Mesenchymal stem cell (in vitro differentiated cells and primary cell): ENCODE measurements around the gene SYNPO.

Experiments used
- DNase-seq: peaks from one replicate; pipeline ENCODE4 v3.0.0-alpha.2; 2013
- H2AFZ ChIP-seq: one replicate; pipeline ENCODE4 v1.6.1; 2013; ENCODE audit warnings: low read depth, mild to moderate bottlenecking, control low read depth, inconsistent platforms, low read length, moderate library complexity
- H2AK5ac ChIP-seq: 2 replicates; pipeline ENCODE4 v1.6.1; 2013; ENCODE audit warnings: low read length, moderate library complexity, mild to moderate bottlenecking, inconsistent platforms; ENCODE audit not compliant: severe bottlenecking
- H2BK120ac ChIP-seq: one replicate; pipeline ENCODE4 v1.6.1; 2013; ENCODE audit warnings: low read depth, mild to moderate bottlenecking, inconsistent platforms, low read length, moderate library complexity
- H2BK12ac ChIP-seq, 2 experiments: one replicate each; pipeline ENCODE4 v1.6.1; 2013; ENCODE audit warnings: inconsistent platforms in 2 of 2, low read length in 2 of 2, mild to moderate bottlenecking in 2 of 2, moderate library complexity in 2 of 2, control low read depth in 1 of 2
- H2BK15ac ChIP-seq: one replicate; pipeline ENCODE4 v1.6.1; 2013; ENCODE audit warnings: mild to moderate bottlenecking, low read depth, inconsistent platforms; ENCODE audit not compliant: poor library complexity, severe bottlenecking
- H2BK5ac ChIP-seq: 2 replicates; pipeline ENCODE4 v1.6.1; 2013; ENCODE audit warnings: low read depth, mild to moderate bottlenecking, low read length, control low read depth, inconsistent platforms; ENCODE audit not compliant: poor library complexity, severe bottlenecking
- H3K14ac ChIP-seq, 2 experiments: one replicate each; pipeline ENCODE4 v1.6.1; 2013; ENCODE audit warnings: inconsistent platforms in 2 of 2, low read length in 2 of 2, control low read depth in 1 of 2, mild to moderate bottlenecking in 1 of 2, moderate library complexity in 1 of 2
- H3K18ac ChIP-seq, 2 experiments: one replicate each; pipeline ENCODE4 v1.6.1; 2013; ENCODE audit warnings: inconsistent platforms in 2 of 2, low read length in 2 of 2, control low read depth in 1 of 2, low read depth in 1 of 2, mild to moderate bottlenecking in 1 of 2
- H3K23ac ChIP-seq, 2 experiments: one replicate each; pipeline ENCODE4 v1.6.1; 2013; ENCODE audit warnings: inconsistent platforms in 2 of 2, low read length in 2 of 2, mild to moderate bottlenecking in 2 of 2, moderate library complexity in 2 of 2, control low read depth in 1 of 2
- H3K27ac ChIP-seq: 2 replicates; pipeline ENCODE4 v1.5.1; 2013; ENCODE audit warnings: mild to moderate bottlenecking, moderate library complexity, low read length, control low read depth, inconsistent platforms; ENCODE audit not compliant: poor library complexity, severe bottlenecking
- H3K27me3 ChIP-seq, 2 experiments: 2 replicates each; pipeline versions ENCODE4 v1.6.1 to v1.7.0; 2013; ENCODE audit warnings: low read length in 2 of 2, mild to moderate bottlenecking in 2 of 2, moderate library complexity in 2 of 2, control low read depth in 1 of 2, inconsistent platforms in 1 of 2; ENCODE audit not compliant: control insufficient read depth in 1 of 2, insufficient read depth in 1 of 2
- H3K36me3 ChIP-seq, 2 experiments: 2 replicates each; pipeline versions ENCODE4 v1.6.1 to v1.7.0; 2013; ENCODE audit warnings: low read length in 2 of 2, control low read depth in 1 of 2, inconsistent platforms in 1 of 2, low read depth in 1 of 2, mild to moderate bottlenecking in 1 of 2; ENCODE audit not compliant: insufficient read depth in 2 of 2, control insufficient read depth in 1 of 2
- H3K4ac ChIP-seq, 2 experiments: one replicate each; pipeline ENCODE4 v1.6.1; 2013; ENCODE audit warnings: inconsistent platforms in 2 of 2, low read length in 2 of 2, mild to moderate bottlenecking in 2 of 2, moderate library complexity in 2 of 2, control low read depth in 1 of 2, low read depth in 1 of 2
- H3K4me1 ChIP-seq: 2 replicates; pipeline ENCODE4 v1.6.1; 2013; ENCODE audit warnings: low read depth, low read length, control low read depth; ENCODE audit not compliant: control insufficient read depth, insufficient read depth
- H3K4me2 ChIP-seq: 2 replicates; pipeline ENCODE4 v1.6.1; 2013; ENCODE audit warnings: low read length, mild to moderate bottlenecking, inconsistent platforms; ENCODE audit not compliant: poor library complexity, severe bottlenecking
- H3K4me3 ChIP-seq, 2 experiments: 2 replicates each; pipeline versions ENCODE4 v1.5.1 to v1.7.0; 2013; ENCODE audit warnings: low read length in 2 of 2, mild to moderate bottlenecking in 2 of 2, control low read depth in 1 of 2, low read depth in 1 of 2; ENCODE audit not compliant: insufficient read depth in 1 of 2
- H3K79me1 ChIP-seq: replicated peaks from 2 replicates; pipeline ENCODE4 v1.6.1; 2013; ENCODE audit warnings: mild to moderate bottlenecking, control low read depth, low read length, inconsistent platforms; ENCODE audit not compliant: poor library complexity, severe bottlenecking
- H3K9ac ChIP-seq: 2 replicates; pipeline ENCODE4 v1.7.0; 2013; ENCODE audit warnings: mild to moderate bottlenecking, low read length, moderate library complexity
- H3K9me3 ChIP-seq: 2 replicates; pipeline ENCODE4 v1.7.0; 2013; ENCODE audit warnings: mild to moderate bottlenecking, low read length; ENCODE audit not compliant: control insufficient read depth
- H4K8ac ChIP-seq: one replicate; pipeline ENCODE4 v1.6.1; 2013; ENCODE audit warnings: inconsistent platforms, mild to moderate bottlenecking, low read length, moderate library complexity
- H4K91ac ChIP-seq: one replicate; pipeline ENCODE4 v1.6.1; 2013; ENCODE audit warnings: mild to moderate bottlenecking, low read length, inconsistent platforms
- WGBS: methylation state at CpG from one replicate; pipeline ENCODE4 v1.1.7; 2013; ENCODE audit warnings: mixed read lengths; 5-methylcytosine and 5-hydroxymethylcytosine counted together

SYNPO gene

GRCh38 chr5:150637245-150638052 is 3.0 kb upstream of the SYNPO start:
- WGBS = 7% methylated on average over 21 of the region's 21 CpGs
- Histone ChIP-seq H3K9ac (no peak overlapping the region), H3K4me1 (peaks cover 47% of the 10 kb centered on the region), H3K79me1 (no peaks in the 10 kb centered on the region), H3K27me3 (no peaks in the 10 kb centered on the region), H3K9me3 (no peaks in the 10 kb centered on the region), H4K8ac (peak overlapping the region; percentile 22), H4K91ac (no peak overlapping the region), H3K4me3 (no peak overlapping the region), H2BK12ac (peak overlapping the region in 1 of 2 experiments; percentile 57), H3K14ac (no peak overlapping the region), H3K23ac (no peak overlapping the region), H3K18ac (peak overlapping the region in 1 of 2 experiments; percentile 33), H3K4me2 (peak overlapping the region; percentile 67), H3K4ac (no peak overlapping the region), H2AK5ac (peak overlapping the region; percentile 62), H2AFZ (no peak overlapping the region), H3K27ac (peak overlapping the region; percentile 82), H3K36me3 (no peaks in the 10 kb centered on the region), H2BK15ac (peak overlapping the region; percentile 19), H2BK5ac (no peak overlapping the region), H2BK120ac (peak overlapping the region; percentile 51)
- peak; percentile 95 for DNase-seq

GRCh38 chr5:150638053-150638444 is 2.4 kb upstream of the SYNPO start:
- H3K4me1 ChIP-seq = peaks cover 48% of the 10 kb centered on the region
- no peak for DNase-seq
- no peaks in the 10 kb centered on the region for H3K79me1 ChIP-seq

GRCh38 chr5:150638488-150639376 is 1.7 kb upstream of the SYNPO start:
- Histone ChIP-seq H3K36me3 (no peaks in the 10 kb centered on the region), H2BK15ac (peak overlapping the region; percentile 99), H2AK5ac (peak overlapping the region; percentile 4), H3K14ac (no peak overlapping the region), H2BK12ac (peak overlapping the region; percentile 85 to 96), H3K27ac (peak overlapping the region; percentile 72), H2AFZ (no peak overlapping the region), H2BK5ac (peak overlapping the region; percentile 0), H4K91ac (peak overlapping the region; percentile 80), H3K4me2 (no peak overlapping the region), H4K8ac (peak overlapping the region; percentile 31), H3K4ac (peak overlapping the region in 1 of 2 experiments; percentile 4), H3K9me3 (no peaks in the 10 kb centered on the region), H3K18ac (peak overlapping the region; percentile 25 to 68), H3K9ac (no peak overlapping the region), H3K4me3 (no peak overlapping the region), H2BK120ac (peak overlapping the region; percentile 69), H3K4me1 (peaks cover 50% of the 10 kb centered on the region), H3K79me1 (no peaks in the 10 kb centered on the region), H3K27me3 (no peaks in the 10 kb centered on the region), H3K23ac (no peak overlapping the region)
- DNase-seq = no peak
- WGBS = 85% methylated on average over 5 of the region's 6 CpGs

More at GRCh38 chr5:150638053-150638444, 2.4 kb upstream of the SYNPO start:
- Histone ChIP-seq H4K8ac (no peak overlapping the region), H3K27ac (peak overlapping the region; percentile 82), H3K36me3 (no peaks in the 10 kb centered on the region), H2BK5ac (no peak overlapping the region), H2AK5ac (peak overlapping the region; percentile 56), H2BK12ac (no peak overlapping the region), H2AFZ (no peak overlapping the region), H3K4me2 (peak overlapping the region; percentile 46), H3K27me3 (no peaks in the 10 kb centered on the region), H3K4ac (no peak overlapping the region), H3K4me3 (no peak overlapping the region), H3K14ac (no peak overlapping the region), H3K9ac (no peak overlapping the region), H3K23ac (no peak overlapping the region), H3K18ac (no peak overlapping the region), H4K91ac (no peak overlapping the region), H3K9me3 (no peaks in the 10 kb centered on the region), H2BK120ac (peak overlapping the region; percentile 51), H2BK15ac (no peak overlapping the region)
- WGBS = no CpG with 5 or more reads among the region's 1 CpG

GRCh38 chr5:150639377-150639692 is 1.1 kb upstream of the SYNPO start:
- H3K27ac ChIP-seq = peak overlapping the region; percentile 72
- peak overlapping the region; percentile 23 to 25 for H3K18ac ChIP-seq
- 62% methylated on average over 3 of the region's 3 CpGs for WGBS

More at GRCh38 chr5:150639377-150639692, 1.1 kb upstream of the SYNPO start:
- Histone ChIP-seq H3K9ac (peak overlapping the region; percentile 24), H3K4me1 (peaks cover 53% of the 10 kb centered on the region), H2BK5ac (no peak overlapping the region), H3K23ac (no peak overlapping the region), H4K91ac (no peak overlapping the region), H3K4ac (peak overlapping the region in 1 of 2 experiments; percentile 4), H3K4me2 (no peak overlapping the region), H3K14ac (no peak overlapping the region), H2BK15ac (no peak overlapping the region), H2AK5ac (no peak overlapping the region), H3K9me3 (no peaks in the 10 kb centered on the region), H3K27me3 (no peaks in the 10 kb centered on the region), H2BK12ac (peak overlapping the region; percentile 29 to 85), H3K79me1 (no peaks in the 10 kb centered on the region), H3K36me3 (no peaks in the 10 kb centered on the region), H2BK120ac (peak overlapping the region; percentile 11), H4K8ac (no peak overlapping the region), H3K4me3 (no peak overlapping the region), H2AFZ (no peak overlapping the region)
- no peak for DNase-seq
